HepG2 (cell line): ENCODE measurements around the gene ZER1. TPM values are rescaled to one million over a fixed set of nuclear protein-coding genes. Genes with fewer than 3 reads are reported as not detected.

Experiments used
- SALL2 ChIP-seq: sonication (generic); formaldehyde crosslinking; IDR thresholded peaks from 2 replicates; pipeline ENCODE4 v1.8.1; 2023; ENCODE audit warnings: mild to moderate bottlenecking, missing genetic modification reagents, inconsistent platforms
- SP2 ChIP-seq: sonication (generic); formaldehyde crosslinking; IDR thresholded peaks from 2 replicates; pipeline ENCODE4 v1.5.1; 2020; ENCODE audit warnings: mild to moderate bottlenecking, missing genetic modification reagents
- TARDBP ChIP-seq: sonication (generic); formaldehyde crosslinking; IDR thresholded peaks from 2 replicates; pipeline ENCODE4 v1.8.0; 2022; ENCODE audit warnings: mild to moderate bottlenecking, missing genetic modification reagents
- TCF12 ChIP-seq, 2 experiments: fragments of 450-650 bp in 1 of 2; sonication (generic) in 1 of 2; formaldehyde crosslinking in 1 of 2; IDR thresholded peaks; 2 replicates each; pipeline versions ENCODE4 v1.6.1 to v1.8.0; 2017 to 2022; ENCODE audit warnings: antibody characterized with exemption in 1 of 2, mild to moderate bottlenecking in 1 of 2, missing genetic modification reagents in 1 of 2, moderate library complexity in 1 of 2
- ZFY ChIP-seq: sonication (generic); formaldehyde crosslinking; IDR thresholded peaks from 2 replicates; pipeline ENCODE4 v1.4.0; 2020; ENCODE audit warnings: missing genetic modification reagents
- ZNF605 ChIP-seq: sonication (generic); formaldehyde crosslinking; IDR thresholded peaks from 2 replicates; pipeline ENCODE4 v1.8.0; 2022; ENCODE audit warnings: mild to moderate bottlenecking, missing genetic modification reagents
- ZNF782 ChIP-seq: sonication (generic); formaldehyde crosslinking; IDR thresholded peaks from 2 replicates; pipeline ENCODE4 v1.4.0; 2020; ENCODE audit warnings: missing genetic modification reagents, mild to moderate bottlenecking, borderline replicate concordance
- polyA plus RNA-seq, 8 experiments: library from polyadenylated mRNA; depleted of rRNA in 3 of 8; stranded (reverse) in 7 of 8; unstranded in 1 of 8; fragments of >200 nt; fragmentation: Illumina TruSeq in 4 of 8; extraction: Trizol in 4 of 8; gene quantifications; 2 replicates each; pipeline versions ENCODE4 v1.2.1 to v1.2.3, GENCODE V29; 2011 to 2016; ENCODE audit warnings: low read depth in 4 of 8, missing spikeins in 1 of 8, mixed read lengths in 1 of 8; ENCODE audit not compliant: insufficient read depth in 1 of 8
- total RNA-seq, 5 experiments: library from RNA; depleted of rRNA; stranded (reverse); fragments of >200 nt; fragmentation: Illumina TruSeq; extraction: Trizol; gene quantifications; 2 replicates each; pipeline ENCODE4 v1.2.3, GENCODE V29; 2016; ENCODE audit warnings: low read depth in 1 of 5
- TF ChIP-seq, protein P1 (sequence below): sonication (generic); formaldehyde crosslinking; IDR thresholded peaks from 2 replicates; pipeline ENCODE4 v1.4.0; 2020; ENCODE audit warnings: missing genetic modification reagents
- TF ChIP-seq, protein P2 (sequence below): IDR thresholded peaks from 2 replicates; pipeline ENCODE4 v1.6.1; 2018; ENCODE audit warnings: missing genetic modification reagents
- TF ChIP-seq, protein P3 (sequence below): sonication (generic); formaldehyde crosslinking; IDR thresholded peaks from 2 replicates; pipeline ENCODE4 v1.5.1; 2020; ENCODE audit warnings: mild to moderate bottlenecking, missing genetic modification reagents
- TF ChIP-seq, protein P4 (sequence below): sonication (generic); formaldehyde crosslinking; IDR thresholded peaks from 2 replicates; pipeline ENCODE4 v1.5.0; 2020; ENCODE audit warnings: mild to moderate bottlenecking, missing genetic modification reagents, borderline replicate concordance
- TF ChIP-seq, protein P5 (sequence below): sonication (generic); formaldehyde crosslinking; IDR thresholded peaks from 2 replicates; pipeline ENCODE4 v1.5.0; 2020; ENCODE audit warnings: missing genetic modification reagents

ZER1 gene
- total and polyA plus RNA-seq, 2 of the 13 experiments (the other 11 are each of a cell fraction or from before 2014, with no cell fraction given): 7.7 to 40.0 TPM

DNA sequence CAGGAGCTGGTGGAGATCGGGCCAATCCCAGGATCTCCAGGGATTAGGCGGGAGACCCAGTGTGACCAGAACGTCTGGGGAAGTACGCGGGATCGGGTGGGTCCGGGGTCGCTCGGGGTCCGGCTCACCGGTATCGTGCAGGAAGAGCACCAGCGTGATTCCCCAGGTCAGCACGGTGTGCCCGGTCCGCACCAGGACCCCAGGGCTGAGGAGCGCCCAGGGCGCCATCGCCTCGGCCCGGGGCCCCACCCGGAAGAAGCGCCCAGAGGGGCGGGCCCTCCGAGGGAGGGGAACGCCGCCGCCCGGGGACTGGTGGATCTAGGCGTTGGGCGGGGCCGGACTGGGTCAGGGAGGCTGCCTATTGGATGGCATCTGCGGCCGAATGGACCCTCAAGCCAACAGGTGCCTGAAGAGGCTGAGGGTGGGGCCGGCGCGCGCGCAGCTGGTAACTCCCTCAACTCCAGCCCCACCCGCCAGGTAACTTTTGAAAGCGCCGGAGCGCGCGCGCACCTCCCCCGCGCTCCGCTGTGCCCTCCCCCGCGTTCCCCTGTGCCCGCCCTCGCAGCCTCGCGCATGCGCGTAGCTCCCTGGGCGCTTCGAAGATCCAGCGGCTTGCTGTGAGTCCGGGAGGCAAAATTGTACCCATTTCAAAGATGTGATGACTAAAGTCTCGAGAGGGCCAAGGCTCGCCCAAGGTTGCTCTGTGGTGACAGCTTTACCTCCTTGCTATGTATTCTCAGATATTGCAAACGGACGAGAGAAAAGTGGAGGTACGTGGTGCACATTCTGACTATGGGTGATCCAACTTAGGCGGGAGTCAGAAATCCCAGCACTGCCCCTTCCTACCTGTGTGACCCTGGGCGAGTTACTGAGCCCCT, 47.6 kb downstream of the ZER1 start, which contains the start of gene ZDHHC12 (continued):
- TF ChIP-seq, protein P1, sequence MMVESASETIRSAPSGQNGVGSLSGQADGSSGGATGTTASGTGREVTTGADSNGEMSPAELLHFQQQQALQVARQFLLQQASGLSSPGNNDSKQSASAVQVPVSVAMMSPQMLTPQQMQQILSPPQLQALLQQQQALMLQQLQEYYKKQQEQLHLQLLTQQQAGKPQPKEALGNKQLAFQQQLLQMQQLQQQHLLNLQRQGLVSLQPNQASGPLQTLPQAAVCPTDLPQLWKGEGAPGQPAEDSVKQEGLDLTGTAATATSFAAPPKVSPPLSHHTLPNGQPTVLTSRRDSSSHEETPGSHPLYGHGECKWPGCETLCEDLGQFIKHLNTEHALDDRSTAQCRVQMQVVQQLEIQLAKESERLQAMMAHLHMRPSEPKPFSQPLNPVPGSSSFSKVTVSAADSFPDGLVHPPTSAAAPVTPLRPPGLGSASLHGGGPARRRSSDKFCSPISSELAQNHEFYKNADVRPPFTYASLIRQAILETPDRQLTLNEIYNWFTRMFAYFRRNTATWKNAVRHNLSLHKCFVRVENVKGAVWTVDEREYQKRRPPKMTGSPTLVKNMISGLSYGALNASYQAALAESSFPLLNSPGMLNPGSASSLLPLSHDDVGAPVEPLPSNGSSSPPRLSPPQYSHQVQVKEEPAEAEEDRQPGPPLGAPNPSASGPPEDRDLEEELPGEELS (CRISPR knock-in tag): no peak
- TF ChIP-seq, protein P2, sequence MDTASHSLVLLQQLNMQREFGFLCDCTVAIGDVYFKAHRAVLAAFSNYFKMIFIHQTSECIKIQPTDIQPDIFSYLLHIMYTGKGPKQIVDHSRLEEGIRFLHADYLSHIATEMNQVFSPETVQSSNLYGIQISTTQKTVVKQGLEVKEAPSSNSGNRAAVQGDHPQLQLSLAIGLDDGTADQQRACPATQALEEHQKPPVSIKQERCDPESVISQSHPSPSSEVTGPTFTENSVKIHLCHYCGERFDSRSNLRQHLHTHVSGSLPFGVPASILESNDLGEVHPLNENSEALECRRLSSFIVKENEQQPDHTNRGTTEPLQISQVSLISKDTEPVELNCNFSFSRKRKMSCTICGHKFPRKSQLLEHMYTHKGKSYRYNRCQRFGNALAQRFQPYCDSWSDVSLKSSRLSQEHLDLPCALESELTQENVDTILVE (CRISPR knock-in tag): peak; percentile 9; the same call in 1 of the 2 replicates
- TF ChIP-seq SP2: peak; percentile 94
- TF ChIP-seq, protein P3, sequence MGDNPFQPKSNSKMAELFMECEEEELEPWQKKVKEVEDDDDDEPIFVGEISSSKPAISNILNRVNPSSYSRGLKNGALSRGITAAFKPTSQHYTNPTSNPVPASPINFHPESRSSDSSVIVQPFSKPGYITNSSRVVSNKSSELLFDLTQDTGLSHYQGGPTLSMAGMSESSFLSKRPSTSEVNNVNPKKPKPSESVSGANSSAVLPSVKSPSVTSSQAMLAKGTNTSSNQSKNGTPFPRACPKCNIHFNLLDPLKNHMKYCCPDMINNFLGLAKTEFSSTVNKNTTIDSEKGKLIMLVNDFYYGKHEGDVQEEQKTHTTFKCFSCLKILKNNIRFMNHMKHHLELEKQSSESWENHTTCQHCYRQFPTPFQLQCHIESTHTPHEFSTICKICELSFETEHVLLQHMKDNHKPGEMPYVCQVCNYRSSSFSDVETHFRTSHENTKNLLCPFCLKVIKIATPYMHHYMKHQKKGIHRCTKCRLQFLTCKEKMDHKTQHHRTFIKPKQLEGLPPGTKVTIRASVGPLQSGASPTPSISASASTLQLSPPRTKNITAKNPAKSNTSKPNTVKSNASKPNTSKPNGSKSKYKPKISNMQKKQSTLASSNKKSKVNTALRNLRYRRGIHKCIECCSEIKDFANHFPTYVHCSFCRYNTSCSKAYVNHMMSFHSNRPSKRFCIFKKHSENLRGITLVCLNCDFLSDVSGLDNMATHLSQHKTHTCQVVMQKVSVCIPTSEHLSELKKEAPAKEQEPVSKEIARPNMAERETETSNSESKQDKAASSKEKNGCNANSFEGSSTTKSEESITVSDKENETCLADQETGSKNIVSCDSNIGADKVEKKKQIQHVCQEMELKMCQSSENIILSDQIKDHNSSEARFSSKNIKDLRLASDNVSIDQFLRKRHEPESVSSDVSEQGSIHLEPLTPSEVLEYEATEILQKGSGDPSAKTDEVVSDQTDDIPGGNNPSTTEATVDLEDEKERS (CRISPR knock-in tag): no peak
- TF ChIP-seq, protein P4, sequence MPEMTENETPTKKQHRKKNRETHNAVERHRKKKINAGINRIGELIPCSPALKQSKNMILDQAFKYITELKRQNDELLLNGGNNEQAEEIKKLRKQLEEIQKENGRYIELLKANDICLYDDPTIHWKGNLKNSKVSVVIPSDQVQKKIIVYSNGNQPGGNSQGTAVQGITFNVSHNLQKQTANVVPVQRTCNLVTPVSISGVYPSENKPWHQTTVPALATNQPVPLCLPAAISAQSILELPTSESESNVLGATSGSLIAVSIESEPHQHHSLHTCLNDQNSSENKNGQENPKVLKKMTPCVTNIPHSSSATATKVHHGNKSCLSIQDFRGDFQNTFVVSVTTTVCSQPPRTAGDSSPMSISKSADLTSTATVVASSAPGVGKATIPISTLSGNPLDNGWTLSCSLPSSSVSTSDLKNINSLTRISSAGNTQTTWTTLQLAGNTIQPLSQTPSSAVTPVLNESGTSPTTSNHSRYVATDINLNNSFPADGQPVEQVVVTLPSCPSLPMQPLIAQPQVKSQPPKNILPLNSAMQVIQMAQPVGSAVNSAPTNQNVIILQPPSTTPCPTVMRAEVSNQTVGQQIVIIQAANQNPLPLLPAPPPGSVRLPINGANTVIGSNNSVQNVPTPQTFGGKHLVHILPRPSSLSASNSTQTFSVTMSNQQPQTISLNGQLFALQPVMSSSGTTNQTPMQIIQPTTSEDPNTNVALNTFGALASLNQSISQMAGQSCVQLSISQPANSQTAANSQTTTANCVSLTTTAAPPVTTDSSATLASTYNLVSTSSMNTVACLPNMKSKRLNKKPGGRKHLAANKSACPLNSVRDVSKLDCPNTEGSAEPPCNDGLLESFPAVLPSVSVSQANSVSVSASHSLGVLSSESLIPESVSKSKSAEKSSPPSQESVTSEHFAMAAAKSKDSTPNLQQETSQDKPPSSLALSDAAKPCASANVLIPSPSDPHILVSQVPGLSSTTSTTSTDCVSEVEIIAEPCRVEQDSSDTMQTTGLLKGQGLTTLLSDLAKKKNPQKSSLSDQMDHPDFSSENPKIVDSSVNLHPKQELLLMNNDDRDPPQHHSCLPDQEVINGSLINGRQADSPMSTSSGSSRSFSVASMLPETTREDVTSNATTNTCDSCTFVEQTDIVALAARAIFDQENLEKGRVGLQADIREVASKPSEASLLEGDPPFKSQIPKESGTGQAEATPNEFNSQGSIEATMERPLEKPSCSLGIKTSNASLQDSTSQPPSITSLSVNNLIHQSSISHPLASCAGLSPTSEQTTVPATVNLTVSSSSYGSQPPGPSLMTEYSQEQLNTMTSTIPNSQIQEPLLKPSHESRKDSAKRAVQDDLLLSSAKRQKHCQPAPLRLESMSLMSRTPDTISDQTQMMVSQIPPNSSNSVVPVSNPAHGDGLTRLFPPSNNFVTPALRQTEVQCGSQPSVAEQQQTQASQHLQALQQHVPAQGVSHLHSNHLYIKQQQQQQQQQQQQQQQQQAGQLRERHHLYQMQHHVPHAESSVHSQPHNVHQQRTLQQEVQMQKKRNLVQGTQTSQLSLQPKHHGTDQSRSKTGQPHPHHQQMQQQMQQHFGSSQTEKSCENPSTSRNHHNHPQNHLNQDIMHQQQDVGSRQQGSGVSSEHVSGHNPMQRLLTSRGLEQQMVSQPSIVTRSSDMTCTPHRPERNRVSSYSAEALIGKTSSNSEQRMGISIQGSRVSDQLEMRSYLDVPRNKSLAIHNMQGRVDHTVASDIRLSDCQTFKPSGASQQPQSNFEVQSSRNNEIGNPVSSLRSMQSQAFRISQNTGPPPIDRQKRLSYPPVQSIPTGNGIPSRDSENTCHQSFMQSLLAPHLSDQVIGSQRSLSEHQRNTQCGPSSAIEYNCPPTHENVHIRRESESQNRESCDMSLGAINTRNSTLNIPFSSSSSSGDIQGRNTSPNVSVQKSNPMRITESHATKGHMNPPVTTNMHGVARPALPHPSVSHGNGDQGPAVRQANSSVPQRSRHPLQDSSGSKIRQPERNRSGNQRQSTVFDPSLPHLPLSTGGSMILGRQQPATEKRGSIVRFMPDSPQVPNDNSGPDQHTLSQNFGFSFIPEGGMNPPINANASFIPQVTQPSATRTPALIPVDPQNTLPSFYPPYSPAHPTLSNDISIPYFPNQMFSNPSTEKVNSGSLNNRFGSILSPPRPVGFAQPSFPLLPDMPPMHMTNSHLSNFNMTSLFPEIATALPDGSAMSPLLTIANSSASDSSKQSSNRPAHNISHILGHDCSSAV (CRISPR knock-in tag): no peak
- TF ChIP-seq, protein P5, sequence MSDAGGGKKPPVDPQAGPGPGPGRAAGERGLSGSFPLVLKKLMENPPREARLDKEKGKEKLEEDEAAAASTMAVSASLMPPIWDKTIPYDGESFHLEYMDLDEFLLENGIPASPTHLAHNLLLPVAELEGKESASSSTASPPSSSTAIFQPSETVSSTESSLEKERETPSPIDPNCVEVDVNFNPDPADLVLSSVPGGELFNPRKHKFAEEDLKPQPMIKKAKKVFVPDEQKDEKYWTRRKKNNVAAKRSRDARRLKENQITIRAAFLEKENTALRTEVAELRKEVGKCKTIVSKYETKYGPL: no peak
- TF ChIP-seq TARDBP: 0 out of 2 replicates have a peak, but pooled peaks have one; percentile 50
- TF ChIP-seq ZFY (CRISPR knock-in tag): peak; percentile 74
- TF ChIP-seq SALL2 (CRISPR knock-in tag): no peak
- no peak for TF ChIP-seq ZNF782 (CRISPR knock-in tag)
- TF ChIP-seq ZNF605 (CRISPR knock-in tag): no peak; the same call in 1 of the 2 replicates
- TF ChIP-seq TCF12 (IDR thresholded peaks at IDR 0.05): no peak
- TF ChIP-seq TCF12 (CRISPR knock-in tag; IDR thresholded peaks at IDR 0.05): no peak
